Measurements from ENCODE around the gene KRT1.

The KRT1 gene

DNA sequence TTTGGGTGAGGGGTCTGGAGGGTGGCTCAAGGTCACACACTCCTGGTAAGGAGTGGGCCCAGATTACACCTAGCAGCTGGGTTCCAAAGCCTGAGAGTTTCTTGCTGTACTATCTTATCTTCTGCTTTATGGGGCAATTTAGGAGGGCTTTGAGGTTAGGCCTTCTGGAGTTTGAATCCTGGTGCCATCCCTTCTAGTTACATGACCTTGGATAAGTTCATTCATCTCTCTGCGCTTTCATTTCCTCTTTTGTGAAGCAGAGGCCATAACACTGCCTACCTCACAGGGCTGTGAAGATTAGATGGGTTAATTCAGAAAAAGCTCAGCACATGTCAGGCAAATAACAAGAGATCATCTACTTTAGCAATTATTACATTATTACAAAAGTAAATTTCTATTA lies 30.5 kb upstream of the KRT1 start:
- no peak overlapping the region for H3K4me3 ChIP-seq (ENCODE audit: low read depth, low read length)
- TF ChIP-seq, protein P1, sequence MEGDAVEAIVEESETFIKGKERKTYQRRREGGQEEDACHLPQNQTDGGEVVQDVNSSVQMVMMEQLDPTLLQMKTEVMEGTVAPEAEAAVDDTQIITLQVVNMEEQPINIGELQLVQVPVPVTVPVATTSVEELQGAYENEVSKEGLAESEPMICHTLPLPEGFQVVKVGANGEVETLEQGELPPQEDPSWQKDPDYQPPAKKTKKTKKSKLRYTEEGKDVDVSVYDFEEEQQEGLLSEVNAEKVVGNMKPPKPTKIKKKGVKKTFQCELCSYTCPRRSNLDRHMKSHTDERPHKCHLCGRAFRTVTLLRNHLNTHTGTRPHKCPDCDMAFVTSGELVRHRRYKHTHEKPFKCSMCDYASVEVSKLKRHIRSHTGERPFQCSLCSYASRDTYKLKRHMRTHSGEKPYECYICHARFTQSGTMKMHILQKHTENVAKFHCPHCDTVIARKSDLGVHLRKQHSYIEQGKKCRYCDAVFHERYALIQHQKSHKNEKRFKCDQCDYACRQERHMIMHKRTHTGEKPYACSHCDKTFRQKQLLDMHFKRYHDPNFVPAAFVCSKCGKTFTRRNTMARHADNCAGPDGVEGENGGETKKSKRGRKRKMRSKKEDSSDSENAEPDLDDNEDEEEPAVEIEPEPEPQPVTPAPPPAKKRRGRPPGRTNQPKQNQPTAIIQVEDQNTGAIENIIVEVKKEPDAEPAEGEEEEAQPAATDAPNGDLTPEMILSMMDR (IDR thresholded peaks at IDR 0.05; ENCODE audit: control insufficient read depth, extremely low read depth, insufficient read depth) = no peak
- DNase-seq (ENCODE audit: low read depth) = no peak

DNA sequence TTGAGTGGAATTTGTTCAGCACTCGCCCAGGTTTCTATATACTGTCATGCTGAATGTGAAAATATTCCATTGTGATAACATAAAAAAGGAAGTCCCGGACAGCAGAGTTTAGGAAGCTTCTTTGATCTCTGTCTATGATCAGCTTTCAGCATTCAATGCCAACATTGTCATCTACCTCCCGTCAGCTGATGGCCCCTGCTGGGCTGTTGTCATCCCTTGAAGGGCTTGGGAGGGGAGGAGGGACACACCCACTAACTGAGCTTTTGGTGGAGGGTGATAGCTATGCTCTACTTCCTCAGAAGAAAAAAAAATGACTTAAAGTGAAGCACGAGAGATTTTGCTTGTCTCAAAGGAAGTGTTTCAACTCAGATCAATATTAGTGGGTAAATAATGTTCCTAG lies 27.8 kb upstream of the KRT1 start:
- no peak overlapping the region for H3K4me3 ChIP-seq (ENCODE audit: low read depth, low read length)
- no peak for DNase-seq (ENCODE audit: low read depth)
- TF ChIP-seq, protein P1 (IDR thresholded peaks at IDR 0.05; ENCODE audit: control insufficient read depth, extremely low read depth, insufficient read depth) = no peak

DNA sequence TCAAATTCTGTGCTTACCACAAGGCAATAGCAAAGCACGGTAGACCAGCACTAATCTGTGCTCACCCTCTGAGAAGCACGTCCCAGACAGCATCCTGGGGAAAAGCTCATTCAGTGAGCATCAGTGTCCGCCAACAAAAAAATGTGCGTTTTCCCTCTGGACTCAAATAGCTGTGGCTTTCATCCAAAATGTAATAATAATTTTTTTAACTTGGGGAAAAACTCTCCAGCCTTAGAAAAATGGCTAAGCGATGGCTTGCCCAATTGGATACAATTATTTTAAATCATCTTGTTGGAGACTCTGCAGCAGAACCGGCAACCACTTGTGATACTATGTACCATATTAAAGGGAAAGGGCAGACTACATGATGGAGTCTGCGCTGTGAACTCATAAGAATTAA lies 24.3 kb upstream of the KRT1 start:
- no peak for DNase-seq (ENCODE audit: low read depth)
- TF ChIP-seq, protein P1 (IDR thresholded peaks at IDR 0.05; ENCODE audit: control insufficient read depth, extremely low read depth, insufficient read depth) = no peak
- H3K4me3 ChIP-seq (ENCODE audit: low read depth, low read length) = no peak overlapping the region

DNA sequence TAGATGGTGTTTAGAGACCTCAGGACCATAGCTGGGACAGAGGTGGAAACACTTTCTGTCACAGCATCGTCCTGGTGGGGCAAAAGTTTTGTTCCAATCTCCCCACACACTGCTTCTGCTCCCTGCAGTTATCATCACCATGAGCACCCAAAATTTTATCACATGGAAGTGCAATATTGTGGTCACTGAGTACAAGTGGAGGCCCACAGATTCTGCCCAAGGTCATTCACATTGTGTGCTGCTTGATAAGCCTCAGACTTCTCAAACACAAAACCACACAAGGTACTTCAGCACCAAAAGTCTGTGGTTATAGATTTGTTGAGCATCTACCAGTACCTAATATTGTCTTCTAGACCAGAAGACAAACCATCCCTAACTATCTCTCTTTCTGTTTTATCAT lies 23.7 kb upstream of the KRT1 start:
- no peak overlapping the region for H3K4me3 ChIP-seq (ENCODE audit: low read depth, low read length)
- TF ChIP-seq, protein P1 (IDR thresholded peaks at IDR 0.05; ENCODE audit: control insufficient read depth, extremely low read depth, insufficient read depth) = no peak
- DNase-seq (ENCODE audit: low read depth) = no peak

DNA sequence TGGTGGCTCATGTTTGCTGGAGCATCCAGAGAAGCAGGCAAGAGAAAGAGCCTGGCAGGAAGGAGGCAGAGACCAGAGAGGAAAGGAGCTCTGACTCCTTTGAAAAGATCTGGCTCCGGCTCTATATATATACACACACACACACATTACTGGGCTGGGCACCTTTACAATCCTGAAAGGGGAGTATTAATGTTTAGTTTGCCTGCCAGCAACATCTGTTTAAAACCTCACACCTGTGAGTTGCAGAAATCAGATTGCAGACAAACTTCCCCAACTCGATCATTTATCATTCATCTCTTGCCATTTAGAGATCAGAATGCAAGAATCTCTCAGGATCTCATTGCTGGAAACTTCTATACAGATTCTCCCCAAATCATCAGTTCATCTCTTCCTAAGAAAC lies 23.2 kb upstream of the KRT1 start, which contains the start of gene KRT77:
Gene KRT77 (minus strand): TSS at position 101 of the 400 bp plus-strand sequence. CDS start 90 bp downstream, at position 11.
- no peak for DNase-seq (ENCODE audit: low read depth)
- H3K4me3 ChIP-seq (ENCODE audit: low read depth, low read length) = no peak within 1 kb of the TSS
- TF ChIP-seq, protein P1 (IDR thresholded peaks at IDR 0.05; ENCODE audit: control insufficient read depth, extremely low read depth, insufficient read depth) = no peak

DNA sequence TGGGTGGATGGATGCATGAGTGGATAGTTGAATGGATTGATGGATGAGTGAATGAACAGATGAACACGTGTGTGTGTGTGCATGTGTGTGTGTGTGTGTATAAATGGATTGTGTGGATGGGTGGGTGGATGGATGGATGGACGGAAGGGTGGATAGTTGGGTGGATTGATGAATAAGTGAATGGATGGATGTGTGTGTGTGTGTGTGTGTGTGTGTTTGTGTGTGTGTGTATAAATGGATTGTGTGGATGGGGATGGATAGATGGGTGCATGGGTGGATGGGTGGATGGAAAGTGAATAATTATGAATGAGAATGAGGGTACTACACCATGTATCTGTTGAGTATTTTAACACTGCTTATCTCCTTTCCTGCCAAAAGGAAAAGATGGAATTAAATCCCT lies 22.1 kb upstream of the KRT1 start:
- TF ChIP-seq, protein P1 (IDR thresholded peaks at IDR 0.05; ENCODE audit: control insufficient read depth, extremely low read depth, insufficient read depth) = no peak
- no peak overlapping the region for H3K4me3 ChIP-seq (ENCODE audit: low read depth, low read length)
- no peak for DNase-seq (ENCODE audit: low read depth)

DNA sequence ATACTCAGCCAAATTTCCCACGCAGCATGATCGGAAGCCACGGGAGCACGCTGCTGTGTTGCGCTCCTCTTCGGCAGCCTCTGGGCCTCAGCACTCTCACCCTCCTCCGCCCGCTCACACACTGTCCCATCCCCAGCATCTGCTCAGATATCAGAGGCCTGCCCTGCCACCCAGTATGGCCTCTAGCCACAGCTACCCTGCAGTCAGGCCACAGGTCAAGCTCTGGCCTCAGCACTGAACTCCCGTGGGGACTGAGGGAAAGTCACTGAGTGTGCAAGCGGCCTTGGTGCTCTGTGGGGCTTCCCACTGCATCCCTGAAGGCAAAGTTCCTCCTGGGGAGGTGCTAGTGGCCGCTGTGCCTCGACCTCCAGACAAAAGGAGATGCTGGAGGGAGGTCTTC lies 21.1 kb upstream of the KRT1 start:
- no peak overlapping the region for H3K4me3 ChIP-seq (ENCODE audit: low read depth, low read length)
- TF ChIP-seq, protein P1 (IDR thresholded peaks at IDR 0.05; ENCODE audit: control insufficient read depth, extremely low read depth, insufficient read depth) = no peak
- no peak for DNase-seq (ENCODE audit: low read depth)

Data from LNCaP clone FGC (cell line).